ENCODE measurements around the gene CYTH4.

The CYTH4 gene

DNA sequence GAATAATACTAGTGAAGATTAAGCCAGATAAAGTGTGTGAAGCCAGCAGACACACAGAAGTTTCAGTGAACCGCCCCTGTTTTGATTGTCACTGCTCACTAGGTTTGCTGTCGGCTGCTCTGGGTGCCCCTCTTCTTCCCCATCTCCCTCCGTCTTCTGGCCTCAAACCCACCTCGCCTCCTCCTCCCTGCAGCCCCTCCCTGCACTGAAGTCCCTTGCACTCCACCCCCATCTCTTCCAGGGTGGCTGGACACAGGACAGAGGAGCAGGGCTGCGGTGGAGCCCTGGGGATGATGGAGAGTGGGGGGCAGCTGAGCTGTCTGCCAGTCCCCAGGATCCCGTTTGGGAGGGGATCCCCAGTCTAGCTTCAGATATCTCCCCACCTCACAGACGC, 53.5 kb downstream of the CYTH4 start:
- no peak for DNase-seq
- intact Hi-C loops (cut with DNase I): loop anchor here (5.0 kb wide), 1 partner anchor 91 kb away; the partner anchor contains the start of gene ELFN2

DNA sequence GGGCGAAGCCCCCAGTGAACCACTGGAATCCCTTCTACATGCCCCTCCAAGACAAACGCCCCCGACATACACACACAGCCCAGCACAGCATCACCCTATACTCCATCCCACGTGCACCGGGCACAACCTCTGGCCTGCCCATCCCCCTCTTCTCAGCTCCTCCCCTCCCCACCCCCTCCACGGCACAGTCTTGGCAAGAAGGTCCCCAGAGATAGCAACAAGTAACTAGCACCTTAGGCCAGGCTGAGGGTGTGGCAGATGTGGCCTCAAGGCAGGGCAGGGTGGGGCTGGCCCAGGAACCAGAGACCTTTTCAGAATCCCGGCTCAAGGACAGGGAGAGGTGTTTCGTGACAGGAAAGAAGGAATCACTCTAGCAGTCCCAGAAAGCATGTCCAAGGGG, 54.3 kb downstream of the CYTH4 start:
- intact Hi-C loops (cut with DNase I): loop anchor here (5.0 kb wide), 1 partner anchor 91 kb away; the partner anchor contains the start of gene ELFN2
- DNase-seq: no peak

DNA sequence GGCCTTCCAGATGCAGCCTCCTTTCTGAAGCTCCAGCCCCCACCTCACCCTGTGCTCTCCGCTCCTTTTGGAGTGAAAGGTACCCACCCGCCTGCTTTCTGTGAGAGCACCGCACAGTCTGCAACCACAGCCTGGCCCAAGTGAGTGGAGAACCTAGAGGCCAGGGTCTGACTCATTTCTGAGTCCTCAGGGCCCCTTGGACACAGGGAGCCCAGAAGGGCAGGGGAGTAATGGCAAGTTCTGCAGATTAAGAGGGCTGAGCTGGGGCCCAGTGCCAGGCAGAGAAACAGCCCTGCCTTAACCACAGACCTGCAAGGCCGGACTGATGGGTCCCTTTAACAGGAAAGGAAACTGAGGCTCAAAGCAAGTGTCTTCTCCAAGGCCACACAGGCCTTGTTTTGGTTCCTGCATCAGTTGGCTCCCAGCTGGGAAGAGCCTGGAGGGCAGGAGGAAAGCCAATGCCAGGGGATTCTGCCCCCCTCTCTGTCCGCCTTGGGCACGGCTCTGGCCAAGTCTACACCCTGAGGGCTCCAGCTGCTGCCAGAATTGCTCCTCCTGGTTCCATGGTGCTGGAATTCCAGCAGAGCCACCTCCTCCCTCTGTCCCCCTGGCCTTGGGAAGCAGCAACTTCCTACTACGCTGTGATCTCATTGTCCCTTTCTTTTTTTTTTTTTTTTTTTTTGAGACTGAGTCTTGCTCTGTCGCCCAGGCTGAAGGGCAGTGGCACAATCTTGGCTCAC, 55.1 kb downstream of the CYTH4 start:
- intact Hi-C loops (cut with DNase I): loop anchor here (5.0 kb wide), 1 partner anchor 90 kb away; the partner anchor contains the start of gene ELFN2
- no peak for DNase-seq

DNA sequence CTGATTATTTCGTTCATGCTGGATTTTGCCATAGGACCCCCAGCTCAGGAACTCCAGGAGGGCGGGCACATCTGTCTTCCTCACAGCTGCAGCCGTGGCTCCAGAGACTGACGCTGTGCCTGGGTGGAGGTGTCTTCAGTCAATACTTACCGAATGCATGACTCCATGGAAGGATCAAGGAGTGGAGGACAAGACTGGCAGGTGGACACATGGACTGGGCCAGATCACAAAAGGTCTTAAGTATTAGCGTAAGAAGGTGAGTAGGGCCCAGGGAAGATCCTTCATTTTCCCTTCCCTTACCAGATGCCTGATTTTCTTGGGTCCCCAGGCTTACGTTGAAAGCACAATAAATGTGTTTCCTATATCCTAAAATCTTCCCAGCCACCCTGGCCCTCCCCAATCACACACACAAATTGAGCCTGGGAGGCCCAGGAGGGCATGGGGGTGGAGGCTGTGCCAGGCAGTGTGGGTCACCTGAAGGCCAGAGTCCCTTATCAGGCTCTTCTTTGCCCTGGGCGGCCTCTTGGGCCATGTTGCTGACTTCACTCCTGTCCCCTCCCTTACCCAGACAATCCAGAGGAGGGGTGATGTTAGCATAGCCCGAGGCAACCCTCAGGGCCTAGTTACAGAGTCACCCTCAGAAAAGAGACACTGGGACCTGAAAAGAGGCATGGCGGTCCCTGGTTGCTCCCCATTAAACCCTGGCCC, 56.4 kb downstream of the CYTH4 start:
- intact Hi-C loops (cut with DNase I): loop anchor here (5.0 kb wide), 1 partner anchor 89 kb away; the partner anchor contains the start of gene ELFN2
- DNase-seq: no peak

DNA sequence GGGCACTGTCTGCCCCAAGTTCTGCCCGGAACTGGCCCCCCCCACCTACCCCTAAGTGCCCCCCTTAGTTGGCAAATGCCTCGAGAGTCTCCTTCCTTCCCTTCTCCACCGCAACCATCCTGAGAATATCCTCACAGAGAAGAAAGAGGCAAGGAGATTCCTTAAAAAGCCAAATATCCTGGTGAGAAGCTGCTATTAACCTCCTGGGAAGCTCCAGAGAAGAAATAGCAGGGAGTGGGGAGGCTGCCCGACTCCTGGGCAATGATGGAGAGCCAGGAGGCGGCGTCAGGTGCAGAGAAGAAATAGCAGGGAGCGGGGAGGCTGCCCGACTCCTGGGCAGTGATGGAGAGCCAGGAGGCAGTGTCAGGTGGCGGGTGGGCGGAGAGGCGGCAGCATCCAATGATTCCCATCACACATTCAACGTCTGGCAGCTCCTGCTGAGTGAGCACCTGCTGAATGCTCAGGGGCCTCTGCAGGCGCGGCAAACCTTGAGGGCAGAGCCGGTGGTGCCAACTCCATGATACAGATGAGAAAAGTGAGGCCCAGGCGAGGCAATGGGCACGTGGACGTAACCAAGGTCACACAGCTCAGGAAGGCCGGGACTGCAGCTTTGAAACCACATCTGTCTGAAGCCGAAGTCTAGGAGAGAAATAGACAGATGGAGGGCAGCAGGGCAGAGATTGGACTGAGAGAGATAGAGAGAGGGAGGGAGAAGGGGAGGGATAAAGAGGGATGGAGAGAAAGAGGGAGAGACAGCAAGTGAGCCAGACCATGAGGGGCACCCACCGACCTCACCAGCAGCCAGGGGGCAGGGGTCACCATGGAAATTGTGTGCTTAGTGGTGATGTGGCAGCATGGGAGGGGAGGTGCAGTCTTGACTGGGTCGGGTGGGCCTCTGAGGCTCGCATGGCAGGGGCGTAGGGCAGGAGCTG, 58.3 kb downstream of the CYTH4 start:
- intact Hi-C loops (cut with DNase I): no loop called here
- DNase-seq: peak in 9 of 10 donors; percentile 24 to 96 (median 80)

DNA sequence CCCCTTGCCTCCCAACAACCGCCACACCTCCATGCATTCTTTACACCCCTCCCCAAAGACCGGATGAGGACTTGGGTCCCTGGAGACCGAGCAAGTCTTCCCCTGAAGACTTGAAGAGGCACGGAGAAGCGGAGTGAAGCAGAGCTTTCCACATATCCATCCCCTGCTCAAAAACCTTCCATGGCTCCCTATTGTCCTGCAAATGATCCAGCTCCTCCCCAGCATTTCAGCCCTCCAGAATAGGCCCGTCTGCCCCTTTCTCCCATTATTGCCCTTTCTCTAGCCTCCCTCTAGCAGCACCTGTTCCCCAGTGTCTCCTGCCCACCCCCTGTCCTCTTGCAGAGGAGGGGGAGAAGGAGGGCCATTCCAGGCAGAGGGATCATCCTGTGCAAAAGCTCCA, 59.8 kb downstream of the CYTH4 start:
- intact Hi-C loops (cut with DNase I): no loop called here
- DNase-seq: no peak

DNA sequence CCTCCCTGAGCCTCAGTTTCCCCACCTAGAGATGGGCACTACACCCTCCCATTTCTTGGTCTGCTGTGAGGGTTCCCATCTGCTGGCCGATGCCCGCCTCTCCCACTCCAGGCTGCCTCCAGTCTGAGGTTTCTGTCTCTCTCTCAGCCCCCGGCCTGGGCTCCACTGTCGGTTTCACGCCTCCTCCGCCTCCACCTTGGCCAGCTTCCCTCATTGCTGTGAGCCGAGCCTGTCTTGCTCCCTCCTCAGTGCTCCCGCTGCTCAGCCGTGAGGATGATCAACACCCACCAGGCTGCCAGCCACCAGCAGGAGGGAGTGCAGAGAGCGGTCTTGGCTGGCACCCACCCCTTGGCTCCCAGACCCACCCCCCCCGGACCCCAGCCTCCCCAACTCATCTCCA, 61.0 kb downstream of the CYTH4 start:
- peak in 9 of 10 donors; percentile 25 to 96 (median 68) for DNase-seq
- intact Hi-C loops (cut with DNase I): no loop called here

DNA sequence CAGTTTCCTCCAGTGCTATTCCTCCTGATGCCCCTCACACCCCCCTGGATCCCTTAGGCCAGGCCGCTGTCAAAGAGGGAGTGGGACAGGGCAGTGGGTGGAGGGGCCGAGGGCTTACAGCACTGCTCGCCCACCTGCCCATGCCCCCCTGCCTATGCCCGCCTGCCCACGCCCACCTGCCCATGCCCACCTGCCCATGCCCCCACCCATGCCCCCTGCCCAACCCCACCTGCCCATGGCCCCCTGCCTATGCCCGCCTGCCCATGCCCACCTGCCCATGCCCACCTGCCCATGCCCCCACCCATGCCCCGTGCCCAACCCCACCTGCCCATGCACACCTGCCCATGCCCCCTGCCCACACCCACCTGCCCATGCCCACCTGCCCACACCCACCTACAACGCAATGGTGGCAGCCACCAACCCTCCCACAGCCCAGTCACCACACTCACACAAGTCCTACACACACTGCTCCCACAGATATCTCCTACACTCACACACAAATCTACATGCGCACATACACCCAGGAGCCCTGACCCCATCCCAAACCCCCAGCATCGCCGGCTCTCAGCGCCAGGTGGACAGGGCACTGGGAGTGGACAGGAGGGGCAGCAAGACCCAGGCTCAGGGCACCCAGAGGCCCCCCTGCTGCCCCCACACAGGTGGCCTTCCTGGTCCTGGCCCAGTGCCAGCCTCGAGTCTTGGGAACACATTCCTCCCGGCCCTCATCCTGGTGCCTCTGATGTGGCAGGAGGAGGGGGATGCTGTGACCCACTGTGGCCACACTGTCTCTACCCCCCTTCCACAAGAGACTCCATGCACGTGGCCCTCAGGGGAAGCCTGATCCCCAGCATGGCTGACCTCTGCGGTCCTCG, 61.8 kb downstream of the CYTH4 start:
- intact Hi-C loops (cut with DNase I): no loop called here
- DNase-seq: no peak

DNA sequence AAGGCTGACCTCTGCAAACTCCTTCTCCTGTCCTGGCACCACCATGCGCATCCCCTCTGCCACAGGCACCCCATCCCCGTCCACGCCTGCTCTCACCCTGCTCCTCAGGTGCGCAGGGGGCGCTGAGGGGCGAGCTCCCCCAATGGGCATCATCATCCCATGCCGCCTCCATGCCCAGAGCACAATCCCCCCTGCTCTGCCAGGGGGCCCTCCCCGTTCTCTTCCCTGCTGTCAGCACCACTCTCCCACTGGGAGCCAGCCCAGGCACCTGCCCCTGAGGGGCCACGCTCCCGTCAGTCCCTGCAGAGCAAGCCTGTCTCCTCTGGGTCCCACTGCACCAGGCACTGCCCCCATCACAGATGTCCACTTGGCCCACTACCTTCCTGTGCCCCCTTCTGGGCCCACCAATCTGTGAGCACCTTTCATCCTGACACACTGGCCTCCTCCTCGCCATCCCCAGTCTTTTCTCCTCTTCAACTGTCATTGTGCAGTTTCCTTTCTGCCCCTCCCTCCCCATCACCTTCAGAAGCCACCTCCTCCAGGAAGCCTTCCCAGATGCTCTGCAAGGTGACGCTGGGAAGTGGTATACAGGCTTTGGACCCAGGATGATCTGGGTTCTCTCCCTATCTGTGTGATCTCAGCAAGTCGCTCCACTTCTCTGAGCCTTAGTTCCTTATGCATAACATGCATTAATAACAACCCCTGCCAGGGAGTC, 62.6 kb downstream of the CYTH4 start:
- intact Hi-C loops (cut with DNase I): no loop called here
- no peak for DNase-seq

DNA sequence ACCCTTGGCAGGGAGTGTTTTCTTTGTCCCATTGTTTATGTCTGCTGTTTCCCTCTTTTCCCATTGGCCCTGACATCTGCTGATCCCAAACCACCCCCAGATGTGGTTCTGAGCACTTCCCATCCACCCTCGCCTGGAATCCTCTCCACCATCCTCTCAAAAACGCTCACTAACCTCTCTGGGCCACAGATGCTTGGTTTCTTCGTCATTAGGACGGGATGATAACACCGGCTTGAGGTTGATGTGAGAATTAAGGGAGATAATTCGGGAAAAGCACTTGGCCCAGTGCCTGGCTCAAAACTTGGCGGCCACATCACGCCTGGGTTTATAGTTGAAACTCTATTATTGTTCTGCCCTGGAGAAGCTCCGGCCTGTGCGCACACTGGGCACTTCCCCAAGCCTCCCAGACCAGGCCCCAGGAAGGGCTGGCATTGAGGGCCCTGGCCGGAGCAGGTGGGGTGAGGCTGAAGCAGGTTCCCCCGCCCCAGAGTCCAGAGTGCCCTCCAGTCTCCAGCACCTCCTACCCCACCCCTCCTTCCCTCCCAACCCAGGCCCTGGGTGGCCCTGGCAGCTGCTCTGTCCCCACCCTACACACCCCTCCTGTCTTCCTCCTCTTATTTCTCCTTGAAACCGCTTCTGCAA, 63.7 kb downstream of the CYTH4 start:
- DNase-seq: peak in 1 of 10 donors; percentile 15
- intact Hi-C loops (cut with DNase I): no loop called here

DNA sequence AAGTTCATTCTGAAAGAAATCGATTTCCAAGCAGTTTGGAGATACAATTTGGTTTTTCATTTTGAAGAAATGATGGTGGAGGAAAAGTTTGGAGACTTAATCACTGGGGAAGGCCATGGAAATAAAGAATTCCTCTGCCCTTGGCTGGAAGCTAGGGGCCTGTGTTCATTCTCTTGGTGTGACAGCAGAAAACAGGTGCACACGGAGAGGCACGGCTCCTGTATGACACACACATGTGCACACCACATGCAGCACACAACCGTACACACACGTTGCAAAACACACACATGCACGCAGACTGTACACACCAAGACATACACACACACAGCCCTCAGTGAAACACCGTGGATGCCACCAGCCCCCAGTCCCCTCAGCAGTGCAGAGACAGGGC, 64.2 kb downstream of the CYTH4 start:
- no peak for DNase-seq
- intact Hi-C loops (cut with DNase I): no loop called here

DNA sequence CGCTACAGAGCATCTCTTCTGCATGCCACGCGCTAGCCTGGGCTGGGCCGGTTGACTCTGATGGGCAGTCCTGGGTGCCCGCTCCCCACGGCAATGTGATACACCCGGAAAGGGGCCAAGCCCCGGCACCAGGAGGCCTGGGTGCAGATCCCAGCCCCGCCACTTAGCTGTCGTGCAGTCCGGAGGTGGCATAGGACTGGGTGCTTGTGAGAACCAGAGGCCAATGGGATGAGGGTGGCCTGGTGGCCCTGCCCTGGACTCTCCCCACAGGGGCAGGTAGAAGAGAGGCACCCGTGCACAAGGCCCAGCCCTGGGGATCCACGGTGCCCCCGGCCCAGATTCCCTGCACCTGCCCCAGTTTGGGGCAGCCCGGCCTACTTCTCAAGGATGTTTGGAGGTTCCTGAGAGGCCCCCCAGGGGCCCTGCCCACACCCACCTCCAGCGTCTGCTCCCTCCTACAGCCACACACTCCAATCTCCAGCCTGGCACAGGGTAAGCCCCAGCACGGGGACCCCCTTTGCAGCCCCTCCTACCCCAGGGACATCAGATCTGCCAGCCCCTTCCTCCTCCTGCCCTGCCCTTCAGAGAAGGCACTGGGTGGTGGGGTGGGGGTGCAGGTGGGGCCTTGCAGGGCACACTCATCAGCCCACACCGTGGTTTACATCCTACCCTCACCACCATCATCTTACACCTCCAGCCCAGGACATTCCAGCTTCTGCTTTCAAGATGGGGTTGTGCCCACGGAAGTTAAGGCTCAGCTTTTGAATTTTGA, 66.9 kb downstream of the CYTH4 start:
- intact Hi-C loops (cut with DNase I): no loop called here
- no peak for DNase-seq

DNA sequence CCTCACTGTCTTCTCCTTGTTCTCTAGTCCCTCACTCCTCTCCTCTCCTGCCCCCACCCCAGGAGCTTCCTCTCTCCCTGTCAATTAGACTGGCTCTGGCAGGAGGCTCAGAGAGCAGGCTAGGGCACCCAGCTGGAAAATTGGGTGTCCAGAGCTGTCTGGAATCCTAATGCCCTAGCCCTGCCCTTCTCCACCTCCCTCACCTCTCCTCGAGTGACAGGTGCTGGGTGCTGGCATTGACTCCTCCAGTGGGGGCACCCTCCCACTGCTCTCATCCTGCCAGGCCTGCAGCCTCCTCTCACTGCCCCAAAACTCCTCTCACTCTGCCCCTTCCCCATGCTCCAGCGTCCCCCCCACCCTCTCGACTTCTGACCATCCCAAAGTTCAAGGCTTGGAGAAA, 68.9 kb downstream of the CYTH4 start:
- intact Hi-C loops (cut with DNase I): no loop called here

DNA sequence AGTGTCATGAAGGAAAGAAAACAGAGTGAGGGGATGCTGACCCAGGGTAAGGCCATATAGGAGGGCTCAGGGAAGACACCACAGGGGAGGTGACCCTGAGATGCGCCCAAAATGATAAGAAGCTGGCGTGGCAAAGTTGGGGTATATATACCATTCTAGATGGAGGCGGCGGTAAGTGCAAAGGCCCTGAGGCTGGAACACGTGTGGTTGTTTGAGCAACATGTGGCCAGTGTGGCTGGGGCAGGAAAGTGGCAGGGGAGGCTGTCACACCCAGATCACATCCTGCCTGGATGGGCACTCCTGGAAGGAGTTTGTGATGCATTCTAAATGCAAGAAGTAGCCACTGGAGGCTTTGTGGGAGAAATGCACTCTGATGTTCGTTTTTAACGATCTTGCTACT, 70.2 kb downstream of the CYTH4 start:
- intact Hi-C loops (cut with DNase I): no loop called here
- no peak for DNase-seq

More for the DNA sequence above, 68.9 kb downstream of the CYTH4 start:
- DNase-seq: no peak

DNA sequence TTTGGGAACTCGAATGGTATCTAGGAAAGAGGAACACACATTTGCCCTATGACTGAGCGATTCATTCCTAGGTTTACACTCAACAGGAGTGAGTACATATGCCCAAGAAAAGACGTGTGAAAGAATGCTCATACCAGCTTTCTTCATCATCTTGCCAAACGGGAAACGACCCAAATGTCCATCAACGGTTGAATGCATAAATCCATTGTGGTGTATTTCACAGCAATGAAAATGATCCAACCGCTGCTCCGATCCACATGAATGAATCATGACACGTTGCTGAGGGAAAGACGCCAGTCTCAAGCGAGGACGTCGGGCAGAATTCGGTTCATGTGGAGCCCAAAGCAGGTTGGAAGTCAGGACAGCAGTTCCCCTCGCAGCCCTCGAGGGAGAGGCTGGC, 71.5 kb downstream of the CYTH4 start:
- no peak for DNase-seq
- intact Hi-C loops (cut with DNase I): no loop called here

DNA sequence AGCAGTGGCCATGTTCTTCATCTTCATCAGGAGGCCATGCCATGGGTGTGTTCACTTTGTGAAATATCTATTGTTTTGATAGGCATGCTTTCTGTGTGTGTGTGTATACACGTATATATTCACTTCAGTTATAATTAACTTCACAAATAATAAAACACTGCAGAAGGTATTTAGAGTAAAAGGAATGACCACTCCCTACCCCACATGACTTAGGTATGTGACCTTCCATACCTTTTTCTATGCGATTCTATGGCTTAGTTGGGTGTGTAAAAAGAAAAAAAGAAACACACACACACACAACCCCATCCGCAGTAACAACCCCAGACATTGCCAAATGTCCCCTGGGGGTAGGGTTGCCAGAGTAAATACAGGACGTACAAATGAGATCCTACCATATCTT, 72.0 kb downstream of the CYTH4 start:
- DNase-seq: no peak
- intact Hi-C loops (cut with DNase I): no loop called here

DNA sequence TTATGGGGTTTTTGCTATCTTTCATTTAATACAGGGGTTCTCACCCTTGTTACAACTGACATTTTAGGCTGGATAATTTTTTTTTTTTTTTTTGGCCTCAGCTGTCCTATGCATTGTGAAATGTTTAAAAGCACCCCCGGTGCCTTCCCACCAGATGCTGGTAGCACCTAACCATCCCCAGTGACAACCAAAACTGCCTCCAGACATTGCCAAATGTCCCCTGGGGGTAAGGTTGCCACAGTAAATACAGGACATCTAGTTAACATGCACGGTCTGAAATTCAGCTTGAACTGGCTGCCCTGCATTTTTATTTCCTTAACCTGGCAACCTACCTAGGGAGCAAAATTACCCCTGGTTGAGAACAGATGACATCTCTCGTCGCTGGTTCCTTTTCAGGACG, 72.4 kb downstream of the CYTH4 start:
- no peak for DNase-seq
- intact Hi-C loops (cut with DNase I): no loop called here

DNA sequence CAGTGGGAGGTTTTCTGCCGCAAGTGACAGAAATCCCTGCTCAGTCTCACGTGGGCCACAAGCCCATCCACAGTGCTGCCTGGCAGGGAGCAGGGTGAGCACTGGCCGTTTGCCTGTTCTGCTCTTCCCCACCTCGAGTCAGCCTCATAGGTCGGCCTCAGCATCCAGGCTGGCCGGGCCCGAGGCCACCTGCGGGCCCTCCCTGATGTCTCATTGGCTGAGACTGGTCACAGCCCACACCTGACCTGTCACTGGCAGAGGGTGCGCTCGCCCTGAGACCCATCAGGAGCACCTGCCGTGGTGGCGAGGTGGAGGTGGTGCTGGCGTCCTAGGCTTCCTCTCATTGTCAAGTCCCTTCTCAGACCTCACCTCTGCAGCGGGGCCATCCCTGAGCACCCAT, 72.9 kb downstream of the CYTH4 start:
- intact Hi-C loops (cut with DNase I): no loop called here
- DNase-seq: no peak

Data from posterior cingulate gyrus (tissue), 11 donors.